Astrocyte of the cerebellum (primary cell): ENCODE data around the gene RNF34.

Experiments
- DNase-seq: peaks from one replicate; pipeline ENCODE4 v3.0.0-alpha.2; 2011; ENCODE audit warnings: low read depth
- H3K4me3 ChIP-seq: 2 replicates; pipeline ENCODE4 v1.5.1; 2011; ENCODE audit warnings: mild to moderate bottlenecking, low read depth, low read length, moderate library complexity
- in situ Hi-C: cut with HindIII; loops from 2 replicates; pipeline ENCODE4 v1.10.0; 2017; ENCODE audit warnings: low sequenced_read_pairs
- TF ChIP-seq, protein P1 (sequence below): IDR thresholded peaks from 2 replicates; pipeline ENCODE4 v1.5.1; 2012; ENCODE audit warnings: low read length, low read depth, moderate library complexity, mild to moderate bottlenecking; ENCODE audit errors: missing control alignments

RNF34 gene

DNA sequence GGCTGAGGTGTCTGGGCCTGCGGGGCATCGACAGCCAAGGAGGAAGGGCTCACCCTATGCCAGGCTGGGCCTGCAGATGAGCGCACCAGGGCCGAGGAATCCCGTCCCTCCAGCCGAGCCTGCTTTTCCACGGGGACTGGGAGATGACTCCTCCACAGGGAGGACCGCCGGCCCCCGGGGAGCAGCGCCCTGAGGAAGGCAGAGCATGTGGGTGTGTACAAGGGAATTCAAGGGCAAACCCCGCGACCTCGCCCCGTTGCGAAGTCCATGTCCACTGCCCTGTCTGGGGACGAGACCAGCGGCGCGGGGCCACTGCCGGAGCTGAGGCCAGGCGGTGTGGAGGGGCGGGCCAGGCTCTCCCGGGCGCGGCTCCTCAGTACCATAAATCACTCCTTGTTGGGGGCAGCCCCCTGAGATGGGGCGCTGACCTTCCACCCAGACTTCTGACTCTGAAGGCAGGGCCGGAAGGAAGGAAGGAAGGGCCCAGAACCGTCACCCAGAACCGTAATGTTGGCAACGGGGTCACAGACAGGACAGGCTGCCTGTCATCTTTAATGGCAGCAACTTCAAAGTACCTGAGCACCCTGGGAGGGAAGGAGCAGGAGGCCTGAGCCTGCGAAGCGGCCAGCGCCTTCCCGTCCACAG is 52.5 kb downstream of the RNF34 start:
- in situ Hi-C loops: no loop called here
- TF ChIP-seq, protein P1, sequence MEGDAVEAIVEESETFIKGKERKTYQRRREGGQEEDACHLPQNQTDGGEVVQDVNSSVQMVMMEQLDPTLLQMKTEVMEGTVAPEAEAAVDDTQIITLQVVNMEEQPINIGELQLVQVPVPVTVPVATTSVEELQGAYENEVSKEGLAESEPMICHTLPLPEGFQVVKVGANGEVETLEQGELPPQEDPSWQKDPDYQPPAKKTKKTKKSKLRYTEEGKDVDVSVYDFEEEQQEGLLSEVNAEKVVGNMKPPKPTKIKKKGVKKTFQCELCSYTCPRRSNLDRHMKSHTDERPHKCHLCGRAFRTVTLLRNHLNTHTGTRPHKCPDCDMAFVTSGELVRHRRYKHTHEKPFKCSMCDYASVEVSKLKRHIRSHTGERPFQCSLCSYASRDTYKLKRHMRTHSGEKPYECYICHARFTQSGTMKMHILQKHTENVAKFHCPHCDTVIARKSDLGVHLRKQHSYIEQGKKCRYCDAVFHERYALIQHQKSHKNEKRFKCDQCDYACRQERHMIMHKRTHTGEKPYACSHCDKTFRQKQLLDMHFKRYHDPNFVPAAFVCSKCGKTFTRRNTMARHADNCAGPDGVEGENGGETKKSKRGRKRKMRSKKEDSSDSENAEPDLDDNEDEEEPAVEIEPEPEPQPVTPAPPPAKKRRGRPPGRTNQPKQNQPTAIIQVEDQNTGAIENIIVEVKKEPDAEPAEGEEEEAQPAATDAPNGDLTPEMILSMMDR: no peak
- H3K4me3 ChIP-seq: no peak overlapping the region
- no peak for DNase-seq

DNA sequence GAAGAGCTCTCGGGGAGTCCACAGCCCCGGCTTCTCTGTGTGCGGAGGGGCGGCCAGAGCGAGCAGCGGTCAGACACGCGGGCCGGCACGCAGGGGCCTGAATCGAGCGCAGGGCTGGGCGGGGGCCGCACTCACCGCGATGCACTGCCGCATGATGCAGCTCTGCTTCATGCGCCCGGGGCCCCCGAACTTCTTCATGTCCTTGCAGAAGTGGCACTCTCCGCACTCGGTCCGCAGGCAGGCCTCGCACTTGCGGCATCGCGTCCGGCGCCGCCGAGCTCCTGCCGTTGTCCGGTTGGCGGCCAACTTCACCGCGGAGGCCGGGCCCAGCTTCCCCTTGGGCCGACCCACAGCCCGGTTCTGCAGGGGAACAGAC is 53.1 kb downstream of the RNF34 start:
- TF ChIP-seq, protein P1: no peak
- no peak overlapping the region for H3K4me3 ChIP-seq
- in situ Hi-C loops: no loop called here
- DNase-seq: no peak

DNA sequence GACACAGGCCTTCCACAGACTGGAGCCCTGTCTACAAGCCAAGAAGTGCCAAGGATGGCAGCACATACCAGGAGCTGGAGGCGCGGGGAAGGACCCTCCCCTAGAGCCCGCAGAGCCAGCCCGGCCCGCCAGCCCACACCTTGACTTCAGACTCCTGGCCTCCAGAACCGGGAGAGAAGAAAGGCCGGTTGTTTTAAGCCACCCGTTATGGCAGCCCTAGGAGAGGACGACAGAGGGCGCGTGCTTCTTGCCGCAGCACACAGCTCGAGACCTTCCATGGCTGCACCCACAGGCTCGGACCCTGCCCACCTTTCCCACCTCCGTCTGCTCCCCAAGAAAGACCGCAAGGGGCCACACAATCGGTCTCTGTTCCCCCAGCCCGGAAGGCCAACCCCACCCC is 53.7 kb downstream of the RNF34 start:
- no peak overlapping the region for H3K4me3 ChIP-seq
- TF ChIP-seq, protein P1: no peak
- DNase-seq: no peak
- in situ Hi-C loops: no loop called here

DNA sequence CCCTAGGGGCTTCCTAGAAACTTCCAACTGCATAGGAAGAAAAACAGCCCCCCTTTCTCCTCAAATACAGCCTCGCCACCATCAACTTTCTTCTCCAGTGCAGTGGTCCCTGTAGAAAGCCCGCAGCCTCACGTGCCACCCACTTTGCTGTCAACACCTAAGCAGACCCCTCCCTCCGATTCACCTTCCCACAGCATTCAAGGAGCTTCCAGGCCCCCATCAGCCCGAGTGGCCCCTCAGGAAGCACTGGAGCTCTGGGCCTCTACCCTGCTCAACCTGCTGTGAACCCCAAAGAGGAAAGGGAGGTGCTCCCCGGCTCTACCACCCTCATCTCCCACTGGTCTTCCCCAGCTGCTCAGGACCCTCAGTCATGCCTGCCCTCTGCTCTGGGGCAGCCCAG is 55.0 kb downstream of the RNF34 start:
- TF ChIP-seq, protein P1: no peak
- no peak for DNase-seq
- no peak overlapping the region for H3K4me3 ChIP-seq
- in situ Hi-C loops: no loop called here

DNA sequence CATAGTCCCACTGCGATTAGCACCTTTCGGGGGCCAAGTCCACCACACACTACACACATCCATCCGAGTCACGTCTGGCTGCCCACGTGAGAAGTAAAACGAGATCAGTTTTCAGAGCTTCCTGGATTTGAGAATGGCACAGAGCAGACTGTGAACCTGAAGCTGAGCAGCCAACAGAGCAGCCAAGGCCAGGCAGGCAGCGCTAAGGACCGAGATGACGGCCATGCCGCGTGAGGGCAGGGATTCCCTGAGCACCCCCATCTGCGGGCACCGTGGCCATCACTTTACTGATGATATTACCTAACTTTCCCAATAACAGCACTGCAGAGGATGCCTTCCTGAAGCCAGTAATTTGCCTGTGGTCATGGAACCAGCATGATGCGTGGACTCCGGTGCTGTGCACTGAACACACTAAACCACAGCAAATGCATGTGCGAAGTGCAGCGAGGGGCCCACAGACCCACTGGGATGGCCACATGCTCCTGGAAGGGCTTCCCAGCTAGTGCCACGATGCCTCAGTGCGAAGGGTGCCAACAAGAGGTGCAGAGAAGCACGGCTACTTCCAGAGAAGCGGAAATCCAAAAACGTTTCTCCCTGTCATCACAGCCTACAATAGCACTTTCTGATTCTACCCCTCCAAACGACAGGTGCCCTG is 56.0 kb downstream of the RNF34 start:
- in situ Hi-C loops: no loop called here
- TF ChIP-seq, protein P1: no peak
- no peak overlapping the region for H3K4me3 ChIP-seq
- no peak for DNase-seq

DNA sequence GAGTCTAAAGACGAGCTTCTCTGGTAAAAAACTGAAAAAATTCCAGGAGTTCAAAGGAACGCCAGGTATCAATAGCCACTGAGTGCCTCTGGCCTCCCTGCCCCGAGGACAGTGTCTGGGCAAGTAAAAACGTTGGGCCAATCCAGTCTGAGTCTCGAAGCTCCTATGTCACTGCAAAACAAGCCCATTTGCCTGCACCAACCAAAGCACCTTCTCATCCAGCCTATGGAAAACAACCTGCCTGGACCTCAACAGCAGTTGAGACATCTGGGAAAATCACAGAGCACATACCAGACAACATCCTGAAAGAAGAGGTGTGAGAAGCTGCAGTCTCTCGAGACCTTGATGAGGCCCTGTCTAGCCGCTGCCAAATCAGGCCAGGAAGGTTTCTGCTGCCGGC is 56.6 kb downstream of the RNF34 start:
- TF ChIP-seq, protein P1: no peak
- in situ Hi-C loops: no loop called here
- H3K4me3 ChIP-seq: no peak overlapping the region
- no peak for DNase-seq
